ENCODE data around the gene IL10.

The IL10 gene

DNA sequence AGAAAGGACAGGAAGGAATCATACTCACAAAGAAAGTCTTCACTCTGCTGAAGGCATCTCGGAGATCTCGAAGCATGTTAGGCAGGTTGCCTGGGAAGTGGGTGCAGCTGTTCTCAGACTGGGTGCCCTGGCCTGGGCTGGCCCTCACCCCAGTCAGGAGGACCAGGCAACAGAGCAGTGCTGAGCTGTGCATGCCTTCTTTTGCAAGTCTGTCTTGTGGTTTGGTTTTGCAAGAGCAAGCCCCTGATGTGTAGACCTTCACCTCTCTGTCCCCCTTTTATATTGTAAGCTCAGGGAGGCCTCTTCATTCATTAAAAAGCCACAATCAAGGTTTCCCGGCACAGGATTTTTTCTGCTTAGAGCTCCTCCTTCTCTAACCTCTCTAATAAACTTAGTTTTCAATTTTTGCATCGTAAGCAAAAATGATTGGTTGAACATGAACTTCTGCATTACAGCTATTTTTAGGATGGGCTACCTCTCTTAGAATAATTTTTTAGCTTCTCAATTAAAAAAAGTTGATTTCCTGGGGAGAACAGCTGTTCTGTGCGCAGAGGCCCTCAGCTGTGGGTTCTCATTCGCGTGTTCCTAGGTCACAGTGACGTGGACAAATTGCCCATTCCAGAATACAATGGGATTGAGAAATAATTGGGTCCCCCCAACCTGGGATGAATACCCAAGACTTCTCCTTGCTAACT lies at the start of gene IL10:
TSS of gene IL10 (minus strand) at position 252 of the 695 bp plus-strand sequence. CDS start at position 193, 59 bp downstream.
- DNase-seq: no peak

DNA sequence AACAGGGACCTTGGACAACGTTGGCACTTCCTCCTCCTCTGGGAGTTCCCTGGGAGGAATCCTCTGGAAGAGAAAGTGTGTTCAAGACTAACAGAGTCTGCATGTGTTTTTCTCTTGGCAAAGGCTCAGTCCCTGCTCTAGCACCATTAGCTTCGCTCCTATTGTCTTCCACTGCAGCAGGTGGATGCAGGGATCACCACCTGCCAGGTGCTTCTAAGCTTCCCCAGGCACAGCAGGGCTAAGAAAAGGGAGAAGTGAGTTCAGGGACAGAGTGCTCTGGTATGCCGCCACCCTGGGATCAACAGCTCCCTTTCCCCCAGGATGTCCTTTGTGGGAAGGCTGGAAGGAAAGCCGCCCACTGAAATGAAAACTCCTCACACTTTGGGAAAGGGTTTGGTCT lies 49.2 kb upstream of the IL10 start:
- peak; percentile 35 for DNase-seq

DNA sequence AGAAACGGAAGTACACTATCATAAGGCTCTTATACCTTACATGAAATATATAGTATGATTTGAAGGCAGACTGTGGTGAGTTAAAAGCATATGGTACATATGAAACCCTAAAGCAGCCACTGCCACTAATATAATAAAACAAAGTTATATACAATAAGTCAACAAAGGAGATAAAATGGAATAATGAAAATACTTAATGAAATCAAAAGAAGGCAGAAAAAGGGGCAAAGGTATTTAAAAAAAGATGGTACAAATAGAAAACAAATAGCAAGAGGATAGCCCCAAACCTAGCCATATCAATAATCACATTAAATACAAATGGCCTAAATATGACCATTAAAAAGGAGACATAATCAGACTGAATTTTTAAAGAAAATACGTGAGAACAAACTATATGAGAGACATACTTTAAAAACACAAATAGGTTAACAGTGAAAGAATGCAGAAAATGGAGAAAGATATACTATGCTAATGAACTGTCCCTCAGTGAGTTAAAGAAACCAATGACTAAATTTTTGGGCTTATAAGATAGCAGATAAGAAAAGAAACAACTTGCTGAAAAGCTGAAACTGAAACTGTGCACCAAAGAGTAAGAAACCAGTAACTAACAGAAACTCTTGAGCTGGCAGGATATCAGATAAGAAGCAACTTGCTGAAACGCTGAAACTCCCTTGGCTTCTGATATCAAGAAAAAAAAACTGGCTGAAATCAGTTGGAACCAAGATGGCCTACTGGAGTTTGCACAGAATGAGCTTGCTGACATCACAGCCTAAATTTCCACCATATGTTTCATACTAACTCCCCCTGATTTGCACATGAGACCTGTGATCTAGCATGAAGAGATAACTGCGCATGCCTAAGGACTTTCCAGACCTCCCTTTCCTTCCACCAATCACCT lies 44.3 kb upstream of the IL10 start:
- DNase-seq: no peak

GRCh38 chr1:206814716-206815341 lies 42.5 kb upstream of the IL10 start:
- DNase-seq: no peak

DNA sequence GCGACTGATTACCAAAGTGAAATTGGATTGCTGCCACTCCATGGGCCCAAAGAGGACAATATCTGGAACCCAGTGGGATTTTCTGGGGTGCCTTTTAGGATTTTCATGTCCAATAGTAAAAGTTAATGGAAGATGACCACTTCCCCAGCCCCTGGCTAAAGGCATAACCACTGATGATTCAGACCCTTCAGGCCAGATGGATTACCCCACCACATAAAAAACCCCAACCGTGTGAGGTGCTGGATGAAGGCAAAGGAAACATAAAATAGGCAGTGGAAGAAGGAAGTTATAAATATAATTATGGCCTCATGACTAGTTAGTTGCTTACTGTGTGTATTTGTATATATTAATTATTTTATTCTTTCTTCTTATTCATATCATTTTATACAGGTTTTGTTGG lies 40.2 kb upstream of the IL10 start:
- DNase-seq: no peak

DNA sequence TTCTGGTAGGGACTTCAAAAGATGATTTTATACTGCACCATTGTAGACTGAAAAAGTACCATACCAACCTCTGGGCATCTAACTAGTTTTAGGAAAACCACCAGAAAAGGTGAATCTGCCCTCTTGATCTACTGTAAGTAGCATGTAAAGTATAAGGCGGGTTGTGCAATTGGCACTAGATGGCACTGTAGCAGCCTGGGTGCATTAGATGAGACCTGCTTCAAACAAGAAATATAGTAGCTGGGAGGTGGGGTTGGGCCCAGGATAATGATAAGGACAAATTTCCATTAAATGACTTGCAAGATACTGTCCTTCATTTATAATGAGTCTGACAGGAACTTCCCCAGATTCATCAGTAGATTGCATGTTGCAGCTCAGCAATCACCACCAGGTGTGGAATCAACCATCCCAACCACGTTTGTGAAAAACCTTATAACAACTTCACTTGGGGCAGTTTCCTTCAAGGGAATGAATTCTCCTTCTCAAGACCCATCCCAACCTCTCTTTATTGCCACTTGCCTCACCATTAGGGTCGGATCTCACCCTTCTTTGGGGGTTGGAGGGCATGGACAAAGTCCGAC lies 37.3 kb upstream of the IL10 start:
- no peak for DNase-seq

DNA sequence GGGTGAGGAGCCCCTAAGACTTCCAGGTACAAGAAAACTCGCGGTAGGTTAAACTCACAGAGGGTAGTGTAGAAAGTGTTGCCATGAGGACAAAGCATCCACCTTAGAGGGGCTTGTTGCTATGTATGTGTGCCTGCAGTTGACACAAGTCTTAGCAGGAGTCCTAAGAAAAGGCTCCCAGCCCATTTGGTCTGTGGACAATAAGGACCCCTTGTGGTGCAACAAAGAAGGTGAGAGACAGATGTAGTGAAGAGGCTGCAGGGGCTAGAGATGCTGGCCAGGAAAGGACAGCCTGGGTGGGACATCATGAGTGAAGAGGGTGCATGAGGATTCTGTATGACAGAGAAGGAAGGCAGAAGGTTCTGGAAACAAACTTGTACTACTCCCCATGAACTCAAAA lies 36.3 kb upstream of the IL10 start:
- no peak for DNase-seq

- DNase-seq: no peak
Measured at GRCh38 chr1:206805357-206805756, 33.1 kb upstream of the IL10 start.

- no peak for DNase-seq
Measured at GRCh38 chr1:206804156-206804737, 32.0 kb upstream of the IL10 start.

- DNase-seq: no peak
Measured at GRCh38 chr1:206803221-206803730, 31.0 kb upstream of the IL10 start.

GRCh38 chr1:206802401-206802800 lies 30.1 kb upstream of the IL10 start:
- DNase-seq: no peak

GRCh38 chr1:206801467-206801866 lies 29.2 kb upstream of the IL10 start:
- no peak for DNase-seq

DNA sequence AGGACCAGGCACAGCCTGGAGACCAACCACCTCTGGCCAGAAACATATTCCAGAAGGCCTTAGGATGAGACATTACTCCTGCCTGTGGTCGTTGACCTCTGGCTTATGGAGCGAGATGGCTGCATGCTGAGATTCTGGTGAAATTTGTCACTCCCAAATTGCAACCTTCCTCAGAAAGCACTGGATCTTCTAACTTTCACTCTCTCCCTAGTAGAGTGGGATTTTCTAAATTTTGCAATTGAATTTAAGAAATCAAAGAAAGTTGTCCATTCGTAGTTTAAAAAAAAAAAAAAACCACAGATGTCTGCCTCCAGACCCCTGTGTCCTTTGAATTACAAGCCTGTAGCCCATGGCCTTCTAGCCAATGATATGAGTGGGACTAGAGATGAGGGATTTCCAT lies 28.6 kb upstream of the IL10 start:
- no peak for DNase-seq

DNA sequence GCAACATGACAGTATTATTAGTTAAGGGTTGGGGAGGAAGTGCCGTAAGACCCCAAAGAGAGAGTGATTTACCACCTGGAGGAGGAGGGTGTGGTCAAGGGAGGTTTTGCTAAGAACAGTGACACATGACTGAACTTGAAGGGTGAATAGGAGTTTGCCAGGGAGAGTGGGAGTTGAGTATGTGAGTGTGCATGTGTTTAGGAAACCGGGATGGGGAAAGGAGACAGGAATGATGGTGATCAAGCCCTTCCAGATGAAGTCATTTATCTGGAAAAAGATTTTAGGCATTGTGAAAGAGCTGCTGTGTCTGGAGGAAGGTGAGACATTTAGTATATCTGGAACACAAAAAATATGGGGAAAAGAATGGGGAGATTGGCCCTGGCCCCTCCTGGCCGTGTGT lies 28.1 kb upstream of the IL10 start:
- no peak for DNase-seq

- no peak for DNase-seq
Measured at GRCh38 chr1:206799311-206799710, 27.0 kb upstream of the IL10 start.

GRCh38 chr1:206798384-206798996 lies 26.2 kb upstream of the IL10 start:
- DNase-seq: no peak

GRCh38 chr1:206797534-206798383 lies 25.5 kb upstream of the IL10 start:
- no peak for DNase-seq

DNA sequence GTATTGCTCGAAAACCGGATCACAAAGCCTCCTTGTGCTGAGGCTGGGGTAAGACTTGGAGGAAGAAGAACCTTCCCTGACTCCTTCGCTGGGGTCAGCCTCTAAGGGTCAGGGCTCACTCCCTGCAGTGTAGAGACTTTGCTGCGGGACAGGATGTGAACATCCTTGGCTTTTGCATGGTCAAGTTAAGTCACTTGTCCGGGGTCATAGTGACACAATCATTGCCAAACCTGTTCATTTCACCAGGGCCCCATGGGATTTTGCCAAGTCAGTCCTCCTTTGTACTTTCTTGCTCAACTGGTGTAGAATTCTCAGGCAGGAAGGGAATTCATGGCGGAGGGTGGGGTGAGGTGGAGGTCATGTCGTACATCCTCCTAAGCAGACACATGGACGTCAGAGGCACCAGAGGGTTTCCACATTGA lies 24.7 kb upstream of the IL10 start:
- DNase-seq: no peak

DNA sequence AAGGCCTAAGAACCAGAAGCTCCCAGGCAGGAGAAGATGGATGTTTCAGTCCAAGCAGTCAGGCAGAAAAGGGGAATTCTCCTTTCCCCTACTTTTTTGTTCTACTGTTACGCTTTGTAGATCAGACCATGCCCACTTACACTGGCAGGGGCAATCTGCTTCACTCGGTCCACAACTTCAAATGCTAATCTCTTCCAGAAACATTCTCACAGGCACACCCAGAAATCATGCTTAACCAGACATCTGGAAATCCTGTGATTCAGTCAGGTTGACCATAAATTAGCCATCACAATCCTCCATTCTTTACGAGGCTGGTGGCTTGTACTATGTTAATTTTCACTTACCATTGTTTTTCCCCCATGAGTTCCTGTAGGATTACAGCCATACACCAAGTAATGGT lies 23.8 kb upstream of the IL10 start:
- DNase-seq: no peak

GRCh38 chr1:206794294-206794908 lies 22.1 kb upstream of the IL10 start:
- no peak for DNase-seq

GRCh38 chr1:206793620-206794019 lies 21.3 kb upstream of the IL10 start:
- no peak for DNase-seq

All from NCI-H774 (cell line).